ENCODE measurements around the gene DPP4. TPM values are rescaled to one million over a fixed set of nuclear protein-coding genes. Genes with fewer than 3 reads are reported as not detected.
A peak's percentile ranks its signal among the peaks of the same experiment; 100 is the strongest.

The DPP4 gene
- total and polyA plus RNA-seq, 2 experiments from 2014 or later = 31.6 to 39.9 TPM

DNA sequence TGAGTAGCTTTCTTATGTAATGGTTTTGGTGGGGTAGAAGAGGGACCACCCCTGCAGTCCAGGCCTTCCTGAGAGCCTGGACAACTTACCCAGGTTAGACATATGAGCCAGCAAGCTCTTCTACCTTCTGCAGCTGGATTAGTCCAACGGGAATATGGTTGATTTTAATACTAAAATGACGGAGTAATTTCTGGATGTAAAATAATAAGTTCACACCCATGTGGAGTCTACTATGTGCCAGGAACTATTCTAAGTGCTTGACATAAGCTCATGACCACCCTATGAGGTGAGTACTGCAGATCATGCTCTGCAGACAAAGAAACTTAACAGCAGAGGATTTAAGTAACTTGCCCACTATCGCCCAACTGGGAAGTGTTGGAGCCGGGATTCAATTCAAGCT lies 45.5 kb downstream of the DPP4 start:
- DNase-seq = no peak
- no peak overlapping the region for H3K9ac ChIP-seq
- peaks cover 37% of the 10 kb centered on the region for H3F3A ChIP-seq (ENCODE audit: insufficient read depth)
- no peak overlapping the region for H3K4me3 ChIP-seq
- H3K9me3 ChIP-seq (ENCODE audit: low read depth) = no peaks in the 10 kb centered on the region
- no peaks in the 10 kb centered on the region for H3K36me3 ChIP-seq (ENCODE audit: low read depth)
- H3K79me2 ChIP-seq (ENCODE audit: insufficient read depth) = no peaks in the 10 kb centered on the region
- H2AFZ ChIP-seq = no peak overlapping the region
- 23 to 32% methylated on average over 4 of the region's 4 CpGs for WGBS, 2 experiments (ENCODE audit: low coverage in 1 of 2, low lambda C conversion rate in 2 of 2, missing lambda C conversion rate in 2 of 2)
- no peak overlapping the region for H3K27ac ChIP-seq
- H4K20me1 ChIP-seq (ENCODE audit: insufficient read depth) = no peaks in the 10 kb centered on the region
- peaks cover 36% of the 10 kb centered on the region for H3K4me1 ChIP-seq (ENCODE audit: insufficient read depth)
- no peak overlapping the region for H3K4me2 ChIP-seq (ENCODE audit: unreplicated experiment)
- TF ChIP-seq EZH2phosphoT487 (IDR thresholded peaks at IDR 0.05; ENCODE audit: insufficient read depth, low read depth) = no peak
- TF ChIP-seq EZH2 (IDR thresholded peaks at IDR 0.05; ENCODE audit: insufficient read depth, poor library complexity, severe bottlenecking) = no peak
- no peaks in the 10 kb centered on the region for H3K9me2 ChIP-seq (ENCODE audit: insufficient read depth)
- in situ Hi-C loops (cut with MboI) = no loop called here
- no peaks in the 10 kb centered on the region for H3K27me3 ChIP-seq (replicated peaks; ENCODE audit: insufficient read depth)

DNA sequence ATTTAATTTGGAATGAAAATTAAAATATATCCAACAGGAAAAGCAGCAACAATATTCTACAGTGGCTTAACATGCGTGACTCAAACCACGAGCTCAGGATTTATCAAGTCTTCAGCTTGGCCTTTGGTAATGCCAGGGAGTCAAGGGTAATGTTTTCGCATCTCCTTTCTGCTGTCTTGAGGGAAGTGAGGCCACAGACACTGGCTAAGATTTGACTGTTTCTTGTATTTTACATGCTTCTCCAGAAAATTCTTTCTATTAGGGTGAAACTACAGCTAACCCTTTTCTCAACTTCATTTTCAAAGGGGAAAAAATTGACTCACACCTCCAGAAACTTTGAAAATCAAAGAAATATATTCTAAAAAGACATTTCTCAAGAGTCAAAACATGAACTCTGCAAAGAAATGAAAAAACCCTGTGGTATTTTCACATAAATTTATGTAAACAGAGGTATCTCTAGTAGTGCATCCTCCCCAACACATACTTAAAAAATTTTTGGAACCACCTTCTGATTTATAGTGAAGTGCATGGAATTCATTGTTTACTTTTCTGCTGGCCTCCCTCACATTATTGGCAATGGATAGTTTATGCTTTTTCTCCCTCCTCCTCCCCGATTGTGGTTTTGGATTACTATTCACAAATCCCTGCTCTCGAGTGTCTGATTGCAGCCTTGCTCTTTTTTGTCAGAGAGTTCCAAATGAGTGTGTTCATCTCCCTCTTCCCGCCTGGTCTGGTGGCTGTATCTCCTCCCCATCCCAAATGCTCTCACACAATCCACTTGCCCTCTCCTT lies 48.7 kb downstream of the DPP4 start:
- peak; percentile 72 for DNase-seq
- Histone ChIP-seq H3K27ac (peak overlapping the region; percentile 11), H2AFZ (no peak overlapping the region), H3K36me3 (ENCODE audit: low read depth) (peaks cover 4% of the 10 kb centered on the region; the same call in 1 of the 2 replicates), H3F3A (ENCODE audit: insufficient read depth) (peaks cover 30% of the 10 kb centered on the region), H3K27me3 (replicated peaks; ENCODE audit: insufficient read depth) (no peaks in the 10 kb centered on the region), H3K9me2 (ENCODE audit: insufficient read depth) (no peaks in the 10 kb centered on the region), H3K4me3 (no peak overlapping the region), H3K9ac (no peak overlapping the region), H3K79me2 (ENCODE audit: insufficient read depth) (no peaks in the 10 kb centered on the region), H3K9me3 (ENCODE audit: low read depth) (no peaks in the 10 kb centered on the region), H4K20me1 (ENCODE audit: insufficient read depth) (no peaks in the 10 kb centered on the region), H3K4me1 (ENCODE audit: insufficient read depth) (peaks cover 36% of the 10 kb centered on the region), H3K4me2 (ENCODE audit: unreplicated experiment) (peak overlapping the region; percentile 27)
- in situ Hi-C loops (cut with MboI) = no loop called here
- WGBS, 2 experiments (ENCODE audit: low coverage in 1 of 2, low lambda C conversion rate in 2 of 2, missing lambda C conversion rate in 2 of 2) = 47 to 49% methylated on average over 6 of the region's 6 CpGs
- TF ChIP-seq EZH2 (IDR thresholded peaks at IDR 0.05; ENCODE audit: insufficient read depth, poor library complexity, severe bottlenecking) = no peak
- no peak for TF ChIP-seq EZH2phosphoT487 (IDR thresholded peaks at IDR 0.05; ENCODE audit: insufficient read depth, low read depth)

DNA sequence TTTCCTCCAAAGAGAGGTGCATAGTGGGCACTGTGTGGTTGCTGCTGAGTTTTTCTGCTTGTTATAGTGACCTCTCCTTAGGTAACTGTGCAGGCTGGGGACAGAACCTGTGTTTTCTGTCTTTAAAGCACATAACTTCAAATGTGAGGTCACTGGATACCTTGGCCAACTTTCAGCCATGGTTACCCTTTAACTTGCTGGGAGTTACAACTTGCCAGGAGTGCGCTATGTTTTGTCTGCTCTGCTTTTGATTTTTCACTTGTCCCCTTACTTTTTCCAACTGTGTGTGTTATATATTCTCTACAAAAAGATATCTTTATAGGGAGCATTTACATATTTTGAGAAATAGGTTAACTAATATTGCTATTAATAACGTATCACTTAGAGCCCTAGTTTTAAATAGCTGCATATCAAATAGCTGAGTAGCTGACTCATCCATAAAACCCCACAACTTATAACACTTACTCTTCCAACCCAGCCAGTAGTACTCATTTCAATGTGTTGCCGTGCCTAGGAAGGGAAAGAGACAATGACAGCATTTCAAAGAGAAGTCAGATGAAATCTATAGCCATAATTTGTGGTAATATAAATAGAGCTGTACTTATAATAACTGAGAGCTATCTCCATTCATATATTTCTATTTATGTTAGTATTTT lies 51.6 kb downstream of the DPP4 start:
- DNase-seq = peak; percentile 49
- WGBS, 2 experiments (ENCODE audit: low coverage in 1 of 2, low lambda C conversion rate in 2 of 2, missing lambda C conversion rate in 2 of 2) = 78 to 83% methylated on average over 3 of the region's 3 CpGs

DNA sequence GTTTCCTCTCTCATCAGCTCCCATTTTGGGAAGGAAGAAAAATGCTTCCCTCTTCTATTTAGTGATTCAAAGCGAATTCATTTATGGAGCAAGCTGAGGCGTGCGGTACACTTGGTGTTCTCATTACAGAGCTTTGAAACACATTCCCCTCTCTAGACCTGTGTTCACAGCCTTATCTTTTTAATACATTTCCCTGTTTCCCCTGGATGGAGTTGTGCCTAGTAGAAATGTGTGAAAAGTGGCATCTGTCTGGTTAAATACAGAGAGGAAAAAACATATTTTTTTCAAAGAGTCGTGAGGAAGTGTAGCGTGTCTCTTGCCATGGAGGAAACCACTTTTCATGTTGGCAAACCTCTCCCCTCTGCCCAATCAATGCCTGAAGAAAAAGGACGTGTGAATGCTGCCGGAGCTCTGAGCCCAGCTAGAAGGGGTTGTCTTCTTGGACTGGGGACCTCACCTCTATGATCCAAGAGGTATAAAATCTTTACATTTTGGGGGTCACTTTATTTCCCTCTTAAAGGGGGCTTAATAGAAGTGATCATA lies 52.4 kb downstream of the DPP4 start:
- 93 to 97% methylated on average over 7 of the region's 7 CpGs for WGBS, 2 experiments (ENCODE audit: low coverage in 1 of 2, low lambda C conversion rate in 2 of 2, missing lambda C conversion rate in 2 of 2)

More for the DNA sequence above, 51.6 kb downstream of the DPP4 start:
- no peak overlapping the region for H2AFZ ChIP-seq
- H3K9me2 ChIP-seq (ENCODE audit: insufficient read depth) = no peaks in the 10 kb centered on the region
- no peak overlapping the region for H3K4me2 ChIP-seq (ENCODE audit: unreplicated experiment)
- no peaks in the 10 kb centered on the region for H3K79me2 ChIP-seq (ENCODE audit: insufficient read depth)
- no peaks in the 10 kb centered on the region for H3K9me3 ChIP-seq (ENCODE audit: low read depth)
- H3K27ac ChIP-seq = no peak overlapping the region
- H3K27me3 ChIP-seq (replicated peaks; ENCODE audit: insufficient read depth) = no peaks in the 10 kb centered on the region
- H3K4me1 ChIP-seq (ENCODE audit: insufficient read depth) = peaks cover 18% of the 10 kb centered on the region
- in situ Hi-C loops (cut with MboI) = no loop called here
- H3F3A ChIP-seq (ENCODE audit: insufficient read depth) = peaks cover 13% of the 10 kb centered on the region; the same call in 1 of the 2 replicates
- H3K4me3 ChIP-seq = no peak overlapping the region
- H4K20me1 ChIP-seq (ENCODE audit: insufficient read depth) = no peaks in the 10 kb centered on the region
- H3K9ac ChIP-seq = no peak overlapping the region
- TF ChIP-seq EZH2 (IDR thresholded peaks at IDR 0.05; ENCODE audit: insufficient read depth, poor library complexity, severe bottlenecking) = no peak
- TF ChIP-seq EZH2phosphoT487 (IDR thresholded peaks at IDR 0.05; ENCODE audit: insufficient read depth, low read depth) = no peak
- H3K36me3 ChIP-seq (ENCODE audit: low read depth) = peaks cover 4% of the 10 kb centered on the region; the same call in 1 of the 2 replicates

More for the DNA sequence above, 52.4 kb downstream of the DPP4 start:
- Histone ChIP-seq H3K9ac (no peak overlapping the region), H3K9me3 (ENCODE audit: low read depth) (no peaks in the 10 kb centered on the region), H3K4me1 (ENCODE audit: insufficient read depth) (peaks cover 18% of the 10 kb centered on the region), H2AFZ (no peak overlapping the region), H3K79me2 (ENCODE audit: insufficient read depth) (no peaks in the 10 kb centered on the region), H3K9me2 (ENCODE audit: insufficient read depth) (no peaks in the 10 kb centered on the region), H3K4me2 (ENCODE audit: unreplicated experiment) (no peak overlapping the region), H3K27ac (no peak overlapping the region), H3K36me3 (ENCODE audit: low read depth) (peaks cover 4% of the 10 kb centered on the region; the same call in 1 of the 2 replicates), H3F3A (ENCODE audit: insufficient read depth) (peaks cover 13% of the 10 kb centered on the region; the same call in 1 of the 2 replicates), H3K27me3 (replicated peaks; ENCODE audit: insufficient read depth) (no peaks in the 10 kb centered on the region), H4K20me1 (ENCODE audit: insufficient read depth) (no peaks in the 10 kb centered on the region), H3K4me3 (no peak overlapping the region)
- TF ChIP-seq EZH2 (IDR thresholded peaks at IDR 0.05; ENCODE audit: insufficient read depth, poor library complexity, severe bottlenecking) = no peak
- TF ChIP-seq EZH2phosphoT487 (IDR thresholded peaks at IDR 0.05; ENCODE audit: insufficient read depth, low read depth) = no peak
- no peak for DNase-seq
- in situ Hi-C loops (cut with MboI) = no loop called here
